Skin epidermis (tissue), 12 donors: ENCODE results near the gene VWCE.

Experiments
- H3K27ac ChIP-seq, 21 experiments: fragments of 200-600 bp; sonication (generic) in 11 of 21; one replicate each; pipeline ENCODE4 v1.5.0; 2020; ENCODE audit warnings: mild to moderate bottlenecking in 3 of 21, inconsistent platforms in 2 of 21, moderate library complexity in 2 of 21
- H3K4me3 ChIP-seq, 7 experiments: fragments of 200-600 bp; sonication (generic) in 2 of 7; one replicate each; pipeline ENCODE4 v1.5.0; 2020; ENCODE audit warnings: inconsistent platforms in 2 of 7, mild to moderate bottlenecking in 2 of 7, moderate library complexity in 1 of 7

VWCE gene

DNA sequence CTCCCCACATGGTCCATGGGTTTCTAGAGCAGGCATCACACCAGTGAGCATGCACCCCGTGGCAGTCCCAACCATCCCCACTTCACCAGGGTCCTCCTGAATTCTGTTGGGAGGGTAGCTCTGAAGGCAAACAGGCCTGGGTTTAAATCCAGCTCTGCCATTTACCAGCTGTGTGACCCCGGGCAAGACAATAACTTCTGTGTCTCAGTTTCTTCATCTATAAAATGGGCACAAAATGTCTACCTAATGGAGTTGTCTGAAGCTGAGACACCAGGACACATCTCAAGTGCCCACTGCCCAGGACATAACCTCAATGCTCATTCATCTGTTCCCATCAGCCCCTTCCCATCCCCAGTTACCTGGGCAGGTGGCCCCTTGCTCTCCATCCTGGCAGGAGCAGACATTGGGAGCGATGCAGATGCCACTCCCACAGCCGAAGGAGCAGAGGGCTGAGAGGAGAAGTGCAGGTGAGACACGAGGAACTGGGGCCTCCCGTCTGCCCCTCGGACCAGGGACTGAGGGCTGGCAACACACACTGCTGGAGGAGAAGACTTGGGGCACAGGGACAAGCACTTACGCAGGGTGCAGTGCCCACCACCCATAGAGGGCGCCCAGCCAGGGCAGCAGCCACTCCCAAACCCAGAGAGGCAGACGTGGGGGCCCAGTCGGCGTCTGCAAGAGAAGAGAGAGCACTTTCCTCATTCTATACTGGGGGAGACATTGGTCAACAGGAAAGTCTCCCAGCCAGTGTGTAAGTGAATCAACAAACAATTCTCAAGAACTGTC lies 4.0 kb downstream of the VWCE start:
- H3K27ac ChIP-seq, result no peak overlapping the region
- H3K4me3 ChIP-seq, result no peak overlapping the region

DNA sequence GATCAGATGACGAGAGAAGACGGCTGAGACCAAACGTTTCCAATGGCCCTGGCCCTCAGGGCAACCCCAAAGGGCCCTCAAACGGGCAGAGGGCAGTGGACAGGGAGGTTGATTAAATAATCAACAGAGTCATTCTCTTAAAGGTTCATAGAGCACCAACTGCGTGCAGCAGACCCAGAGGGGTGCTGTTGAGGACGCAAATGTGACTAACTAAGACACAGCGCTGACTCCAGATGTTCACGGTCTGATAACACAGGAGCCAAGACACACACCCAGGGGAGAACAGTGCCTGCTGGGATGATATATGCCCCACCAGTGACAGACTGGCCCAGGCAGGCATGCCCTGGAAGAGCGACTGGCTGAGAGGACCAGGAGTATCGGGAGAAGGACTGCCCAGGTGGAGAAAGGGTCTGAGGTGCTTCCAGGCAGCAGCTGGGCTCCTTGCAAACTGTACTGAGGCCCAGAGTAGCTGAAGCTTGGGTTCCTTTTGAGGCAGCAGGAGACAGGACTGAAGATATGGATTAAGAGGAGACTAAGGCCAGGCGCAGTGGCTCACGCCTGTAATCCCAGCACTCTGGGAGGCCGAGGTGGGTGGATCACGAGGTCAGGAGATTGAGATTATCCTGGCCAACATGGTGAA lies 7.7 kb downstream of the VWCE start:
- Histone ChIP-seq H3K27ac (no peak overlapping the region), H3K4me3 (no peak overlapping the region)

DNA sequence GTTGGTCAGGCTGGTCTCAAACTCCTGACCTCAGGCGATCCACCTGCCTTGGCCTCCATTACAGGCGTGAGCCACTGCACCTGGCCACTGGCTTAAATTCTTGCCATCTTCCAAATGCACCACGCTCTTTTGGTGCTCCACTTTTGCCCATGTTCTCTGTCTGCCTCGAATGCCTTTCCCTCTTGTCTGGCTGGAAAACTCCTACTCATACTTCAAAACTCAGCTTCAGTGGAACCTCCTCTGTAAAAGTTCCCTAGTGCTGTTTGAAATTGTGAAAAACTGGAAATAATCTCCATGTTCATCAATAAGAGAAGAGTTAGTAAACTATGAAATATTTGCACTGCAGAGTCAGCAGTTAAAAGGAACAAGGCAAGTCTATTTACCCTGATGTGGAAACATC lies 11.5 kb downstream of the VWCE start:
- no peak overlapping the region for H3K4me3 ChIP-seq
- no peak overlapping the region for H3K27ac ChIP-seq

DNA sequence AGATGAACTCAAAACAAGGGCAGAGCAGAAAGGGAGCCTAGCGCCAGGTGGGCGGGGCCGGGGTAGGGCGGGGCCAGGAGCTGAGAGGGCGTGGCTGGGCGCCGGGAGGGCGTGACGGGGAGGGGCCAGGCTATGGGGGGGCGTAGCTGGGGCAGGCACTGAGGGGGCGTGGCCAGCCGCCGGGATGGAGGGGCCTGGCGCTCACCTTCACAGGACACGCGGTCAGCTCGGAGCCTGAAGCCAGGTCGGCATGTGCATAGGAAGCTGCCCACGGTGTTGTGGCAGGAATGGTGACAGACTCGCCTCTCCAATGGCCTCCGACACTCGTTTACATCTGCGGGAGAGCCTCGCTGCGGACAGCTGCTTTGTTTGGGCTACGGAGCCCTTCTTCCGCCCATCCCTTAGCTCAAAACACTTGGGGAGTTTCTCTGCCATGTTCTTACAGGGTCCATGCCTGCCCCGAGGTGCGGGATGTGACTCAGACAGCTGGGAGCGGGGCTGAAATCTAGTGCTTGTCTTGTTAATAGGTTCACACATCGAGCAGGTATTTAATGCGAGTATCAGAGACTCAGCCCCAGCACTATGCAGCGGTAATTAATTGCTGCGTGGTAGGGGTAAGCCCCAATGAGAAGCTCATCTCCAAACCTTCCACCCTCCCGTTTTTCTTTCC lies 13.4 kb downstream of the VWCE start:
- Histone ChIP-seq H3K4me3 (peak overlapping the region in 3 of 7 experiments; percentile 4 to 29 (median 21)), H3K27ac (no peak overlapping the region)

DNA sequence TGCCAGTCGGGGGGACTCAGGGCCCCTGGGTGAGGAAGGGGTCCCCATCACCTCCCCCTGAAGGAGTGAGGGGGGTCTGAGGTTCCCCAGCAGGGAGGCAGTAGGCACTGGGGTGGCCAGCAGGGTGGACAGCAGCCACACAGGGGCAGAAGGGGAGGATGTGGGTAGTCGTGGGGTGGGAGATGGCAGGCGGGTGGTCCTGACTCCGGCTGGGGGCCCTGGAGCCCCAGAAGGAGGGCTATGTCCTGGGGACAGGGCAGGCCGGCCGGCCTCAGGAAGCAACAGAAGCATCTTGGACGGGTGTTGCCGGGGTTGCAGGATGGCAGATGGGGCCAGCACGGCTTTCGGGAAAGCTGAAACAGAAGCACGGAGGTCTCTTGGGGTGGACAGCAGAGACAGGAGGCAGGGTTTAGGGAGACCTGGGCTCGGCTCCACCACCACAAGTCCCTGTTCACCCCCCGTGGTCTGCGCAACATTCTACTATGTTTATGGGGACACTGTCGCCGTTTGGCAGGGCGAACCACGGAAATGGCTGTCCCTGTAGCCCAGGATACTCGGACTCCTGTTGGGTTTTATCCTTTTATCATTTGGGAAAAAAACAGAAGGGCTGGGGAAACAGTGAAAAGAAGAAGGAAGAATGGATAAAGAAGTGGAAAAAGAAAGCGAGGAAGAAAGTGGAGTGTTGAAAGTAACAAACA lies 14.1 kb downstream of the VWCE start:
- Histone ChIP-seq H3K4me3 (no peak overlapping the region), H3K27ac (no peak overlapping the region)

DNA sequence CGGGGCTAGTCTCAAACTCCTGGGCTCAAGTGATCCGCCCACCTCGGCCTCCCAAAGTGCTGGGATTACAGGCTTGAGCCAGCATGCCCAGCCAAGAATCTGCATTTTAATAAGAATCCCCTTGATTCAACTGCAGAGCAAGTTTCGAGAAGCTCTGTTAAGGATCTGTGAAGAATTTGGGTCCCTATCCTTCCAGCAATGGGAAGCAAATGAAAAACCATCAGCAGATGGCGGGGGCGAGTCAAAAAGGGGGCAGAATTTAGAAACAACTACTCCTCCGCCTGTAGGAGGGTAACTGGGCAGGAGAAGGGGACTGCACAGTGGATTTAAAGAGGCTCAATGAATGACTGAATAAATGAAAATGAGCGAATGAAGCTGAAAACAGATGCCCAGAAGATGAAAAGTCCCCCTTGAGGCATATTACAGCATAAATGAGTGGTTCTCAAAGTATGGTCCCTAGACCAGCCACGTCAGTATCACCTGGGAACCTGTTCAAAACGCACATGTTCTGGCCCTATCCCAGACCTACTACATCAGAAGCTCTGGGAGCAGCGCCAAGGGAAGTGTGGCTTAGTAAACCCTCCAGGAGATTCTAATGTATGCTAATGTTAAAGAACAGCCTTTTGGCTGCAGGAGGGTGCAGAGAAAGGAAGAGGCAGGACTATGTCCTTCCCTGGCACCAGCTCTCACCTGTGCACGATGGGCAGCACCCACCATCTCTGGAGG lies 15.0 kb downstream of the VWCE start:
- H3K27ac ChIP-seq, result no peak overlapping the region

DNA sequence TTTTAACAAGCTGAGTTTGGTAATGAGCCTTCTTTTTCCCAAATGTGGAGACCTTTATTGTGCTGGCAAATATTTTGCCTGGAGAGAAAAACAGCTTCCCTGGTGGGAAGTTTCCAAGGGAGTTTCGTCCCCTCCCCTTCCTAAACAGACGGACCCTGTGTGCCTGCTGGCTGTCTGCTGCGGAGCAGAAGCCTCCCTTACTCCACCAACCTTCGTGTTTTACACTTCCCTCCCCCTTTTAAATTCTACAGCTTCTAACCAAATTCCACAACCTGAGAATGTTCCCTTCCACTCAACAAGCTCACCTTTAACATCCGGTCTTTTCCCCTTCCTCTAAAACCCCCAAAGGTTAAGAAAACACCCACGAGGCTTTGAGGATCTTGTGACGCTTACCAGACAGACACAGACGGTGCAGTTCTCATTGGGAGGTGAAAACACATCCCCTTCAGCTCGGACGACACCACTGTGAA lies 17.1 kb downstream of the VWCE start:
- Histone ChIP-seq H3K27ac (no peak overlapping the region), H3K4me3 (no peak overlapping the region)

More for the DNA sequence above, 15.0 kb downstream of the VWCE start:
- H3K4me3 ChIP-seq, result no peak overlapping the region

DNA sequence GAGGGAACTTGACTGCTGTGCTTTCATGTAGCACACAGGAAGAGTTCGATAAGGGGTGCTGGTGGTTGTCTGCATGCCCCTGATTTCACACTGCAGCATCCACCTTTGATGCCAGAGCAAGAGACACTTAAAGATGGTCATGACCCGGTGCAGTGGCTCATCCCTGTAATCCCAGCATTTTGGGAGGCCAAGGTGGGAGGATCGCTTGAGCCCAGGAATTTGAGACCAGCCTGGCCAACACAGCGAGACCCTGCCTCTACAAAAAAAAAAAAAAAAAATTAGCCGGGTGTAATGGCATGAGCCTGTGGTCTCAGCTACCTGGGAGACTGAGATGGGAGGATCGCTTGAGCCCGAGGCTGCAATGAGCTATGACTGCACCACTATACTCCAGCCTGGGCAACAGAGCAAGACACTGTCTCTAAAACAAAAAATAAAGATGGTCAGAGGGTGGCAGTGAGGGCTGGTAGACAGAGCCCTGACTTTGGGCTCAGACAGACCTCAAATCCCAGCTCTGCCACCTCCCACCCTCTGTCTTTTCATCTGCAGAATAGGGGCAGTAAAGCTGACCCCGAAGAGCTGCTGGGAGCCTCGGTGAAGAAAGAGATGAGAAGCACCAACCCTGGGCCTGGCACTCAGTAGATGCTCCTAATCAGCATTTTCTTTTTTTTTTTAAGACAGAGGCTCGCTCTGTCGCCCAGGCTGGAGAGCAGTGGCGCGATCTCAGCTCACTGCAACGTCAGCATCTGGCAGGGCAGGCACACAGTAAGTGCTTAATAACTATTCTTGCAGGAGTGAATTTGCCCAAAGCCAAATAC lies 17.7 kb downstream of the VWCE start:
- H3K27ac ChIP-seq, result no peak overlapping the region
- H3K4me3 ChIP-seq, result no peak overlapping the region

DNA sequence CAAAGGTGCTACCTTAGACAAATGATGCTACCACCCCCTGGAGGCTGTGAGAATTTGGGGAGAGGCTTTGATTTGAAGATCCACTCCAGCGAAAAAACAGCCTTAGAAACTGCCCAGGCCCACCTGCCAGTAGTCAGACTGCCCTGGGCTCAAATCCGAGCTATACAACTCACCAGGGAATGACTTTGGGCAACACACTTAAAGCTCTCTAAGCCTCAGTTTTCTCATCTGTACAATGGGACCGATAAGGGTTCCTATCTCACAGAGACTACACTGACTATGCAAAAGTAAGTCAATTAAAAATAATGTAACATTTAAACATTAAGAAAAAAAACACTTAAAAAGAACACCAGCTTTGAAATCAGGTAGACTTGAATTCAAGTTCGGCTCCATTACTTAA lies 19.9 kb downstream of the VWCE start:
- Histone ChIP-seq H3K27ac (no peak overlapping the region), H3K4me3 (no peak overlapping the region)

DNA sequence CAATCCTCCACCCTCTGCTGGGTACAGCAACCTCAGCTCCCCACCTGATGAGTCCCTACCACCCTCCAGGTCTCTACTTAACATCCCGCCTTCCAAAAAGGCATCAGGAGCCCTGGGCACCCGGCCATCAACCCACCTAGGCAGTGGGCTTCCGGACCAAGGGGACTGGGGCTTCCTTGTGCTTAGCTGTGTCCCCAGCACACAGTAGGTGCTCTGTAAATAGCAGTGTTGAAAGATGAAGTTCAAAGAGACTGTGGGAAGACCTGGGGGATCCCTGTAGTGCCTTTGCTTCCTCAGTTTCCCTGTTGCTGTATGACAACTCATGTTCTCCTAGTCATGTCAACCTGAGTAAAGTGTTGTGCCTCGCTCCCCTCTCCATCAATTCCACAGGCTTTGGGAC lies 21.0 kb downstream of the VWCE start:
- no peak overlapping the region for H3K27ac ChIP-seq
- H3K4me3 ChIP-seq, result no peak overlapping the region

DNA sequence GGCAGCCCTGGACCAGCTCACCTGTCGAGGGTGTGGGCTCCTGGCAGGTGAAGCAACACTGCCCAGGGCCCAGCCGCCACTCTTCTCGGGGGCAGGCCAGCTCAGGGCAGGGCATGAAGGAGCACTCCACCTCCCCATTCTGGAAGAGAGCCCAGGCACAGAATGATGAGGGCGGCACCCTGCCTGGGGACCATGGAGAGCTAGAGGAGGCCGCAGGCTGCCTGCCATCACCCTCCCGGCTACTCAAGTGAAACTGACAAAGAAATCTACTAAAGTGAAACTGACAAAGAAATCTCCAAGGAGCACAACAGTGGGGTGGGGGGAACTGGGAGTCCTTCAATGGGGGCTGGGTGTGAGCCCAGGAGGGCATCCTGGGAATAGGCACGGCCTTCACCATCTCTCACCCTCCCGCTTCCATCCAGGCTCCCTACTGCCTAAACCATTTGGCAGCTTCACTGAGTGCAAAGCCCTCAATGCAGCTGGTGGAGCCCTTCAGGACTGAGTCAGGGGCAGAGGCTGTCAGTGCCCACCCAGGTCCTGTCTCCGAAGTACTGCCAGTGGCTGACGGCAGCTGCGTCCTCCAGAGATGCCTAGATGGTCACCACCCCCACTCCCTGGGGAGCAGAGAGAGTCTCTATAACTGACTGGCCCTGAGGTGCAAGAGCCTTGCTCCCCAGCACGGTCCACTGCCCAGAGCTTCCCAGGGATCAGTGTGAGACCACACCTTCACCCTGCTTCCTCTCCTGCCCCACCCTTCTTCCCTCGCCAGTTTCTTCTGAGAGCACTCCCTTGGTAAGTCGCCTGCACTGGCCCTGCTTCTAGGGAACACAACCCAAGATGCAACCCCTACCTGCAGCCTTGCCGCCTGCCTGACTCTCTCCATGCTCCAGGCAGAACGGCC lies 21.7 kb downstream of the VWCE start:
- H3K27ac ChIP-seq, result no peak overlapping the region

DNA sequence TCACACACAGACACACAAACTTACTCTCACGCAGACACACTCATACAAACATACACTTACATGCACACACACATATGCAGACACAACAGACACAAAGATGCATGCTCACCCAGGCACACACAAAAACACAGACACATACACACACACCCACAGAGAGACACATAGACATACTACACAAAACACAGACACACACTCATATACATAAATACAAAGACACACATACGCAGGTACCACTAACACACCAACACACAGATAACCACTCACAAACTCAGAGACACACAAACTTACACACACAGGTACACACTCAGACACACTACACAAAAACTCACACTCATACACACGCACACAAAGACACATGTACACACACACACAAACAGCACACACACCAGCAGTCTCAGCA lies 22.4 kb downstream of the VWCE start:
- H3K27ac ChIP-seq, result no peak overlapping the region
- H3K4me3 ChIP-seq, result no peak overlapping the region

More for the DNA sequence above, 21.7 kb downstream of the VWCE start:
- no peak overlapping the region for H3K4me3 ChIP-seq

DNA sequence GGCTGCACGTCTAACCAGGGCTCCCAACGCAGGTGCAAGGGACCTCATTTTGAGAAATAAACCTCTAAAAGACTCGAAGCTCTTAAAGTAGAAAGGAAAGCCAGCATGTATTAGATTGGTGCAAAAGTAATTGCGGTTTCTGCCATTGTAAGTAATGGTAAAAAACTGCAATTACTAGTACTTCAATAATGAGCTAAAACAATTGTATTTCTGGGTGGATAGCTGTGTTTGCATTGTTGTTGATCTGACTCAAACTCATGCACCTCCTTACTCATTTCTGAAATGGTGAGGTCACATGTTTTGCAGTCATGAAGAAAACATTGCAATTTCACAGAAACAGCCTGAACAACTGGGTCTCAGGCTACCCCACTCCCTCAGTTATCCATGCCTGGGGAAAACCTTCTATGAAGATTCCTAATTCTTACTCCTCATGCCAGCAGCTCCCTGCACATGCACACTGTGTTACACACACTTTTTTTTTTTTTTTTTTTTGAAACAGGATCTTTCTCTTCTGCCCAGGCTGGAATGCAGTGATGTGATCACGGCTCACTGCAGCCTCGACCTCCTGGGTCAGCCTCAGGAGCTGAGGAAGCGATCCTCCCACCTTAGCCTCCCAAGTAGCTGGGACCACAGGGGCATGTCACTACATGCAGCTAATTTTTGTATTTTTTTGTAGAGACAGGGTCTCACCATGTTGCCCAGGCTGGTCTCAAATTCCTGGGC lies 24.6 kb downstream of the VWCE start:
- Histone ChIP-seq H3K27ac (no peak overlapping the region), H3K4me3 (no peak overlapping the region)

DNA sequence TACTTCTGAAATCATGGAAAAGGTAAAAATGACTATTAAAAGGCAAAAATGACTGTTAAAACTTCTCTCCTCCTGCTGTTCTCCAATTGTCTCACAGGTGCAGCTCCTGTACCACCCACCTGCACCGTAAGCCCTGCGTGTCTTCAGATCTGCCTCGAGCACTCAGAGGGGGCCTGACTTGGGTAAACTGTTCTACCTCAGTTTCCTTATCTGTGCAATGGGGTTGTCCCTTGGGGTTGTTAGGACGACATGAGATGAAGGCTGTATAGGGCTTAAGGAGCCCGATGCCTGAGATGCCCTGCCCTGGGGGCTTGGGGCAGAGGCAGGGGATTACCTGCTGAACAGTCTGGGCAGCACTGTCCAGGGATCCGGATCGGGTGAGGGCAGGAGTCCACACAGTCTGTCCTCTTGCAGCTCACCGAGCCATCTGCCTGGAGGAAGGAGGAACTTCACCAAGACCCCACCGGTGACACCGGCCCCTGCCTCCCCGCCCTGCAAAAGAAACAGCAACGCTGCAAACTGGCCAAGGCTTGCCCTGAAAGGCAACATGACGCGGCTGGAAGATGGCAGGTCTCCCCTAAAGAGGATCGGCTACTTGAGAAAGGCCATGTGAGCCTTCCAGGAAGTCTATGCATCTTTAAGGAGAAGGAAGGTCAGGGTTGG lies 26.4 kb downstream of the VWCE start:
- no peak overlapping the region for H3K4me3 ChIP-seq
- peak overlapping the region in 1 of 21 experiments; percentile 25 for H3K27ac ChIP-seq

DNA sequence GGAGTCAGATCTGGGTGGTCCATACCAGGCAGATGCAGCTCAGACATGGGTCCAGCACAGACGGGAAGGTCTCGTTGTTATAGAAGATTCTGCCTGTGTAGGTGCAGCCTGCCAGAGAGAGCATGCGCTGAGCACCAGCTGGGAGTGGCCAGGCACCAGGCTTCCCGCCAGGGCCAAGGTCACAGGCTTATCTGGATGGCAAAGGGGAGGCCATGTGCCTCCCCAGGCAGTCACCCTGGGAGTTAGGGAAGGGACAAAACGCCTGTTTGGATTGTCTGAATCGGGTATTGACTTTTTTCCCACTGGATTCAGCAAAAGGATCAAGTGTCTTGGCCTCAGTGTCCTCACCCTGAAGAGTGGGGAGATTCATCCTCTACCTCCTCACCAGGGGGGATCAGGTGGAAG lies 27.7 kb downstream of the VWCE start:
- Histone ChIP-seq H3K27ac (no peak overlapping the region), H3K4me3 (no peak overlapping the region)

DNA sequence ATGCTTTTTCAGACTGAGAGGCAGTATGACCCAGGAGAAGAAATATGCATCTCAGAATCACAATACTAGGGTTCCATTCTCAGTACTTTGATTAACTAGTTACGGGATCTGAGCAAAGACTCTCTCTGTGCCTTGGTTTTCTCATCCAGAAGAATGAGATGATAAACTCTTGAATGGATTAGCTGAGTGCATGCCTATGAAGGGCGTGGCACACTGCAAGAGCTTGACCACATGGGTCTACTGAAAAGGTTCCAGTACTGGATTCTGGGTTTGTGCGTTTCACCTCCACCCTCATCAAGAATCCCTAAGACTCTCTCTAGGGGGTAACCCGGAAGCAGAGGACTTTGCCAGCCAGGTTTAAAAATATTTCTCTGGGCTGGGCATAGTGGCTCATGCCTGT lies 28.5 kb downstream of the VWCE start:
- no peak overlapping the region for H3K4me3 ChIP-seq
- H3K27ac ChIP-seq, result no peak overlapping the region

DNA sequence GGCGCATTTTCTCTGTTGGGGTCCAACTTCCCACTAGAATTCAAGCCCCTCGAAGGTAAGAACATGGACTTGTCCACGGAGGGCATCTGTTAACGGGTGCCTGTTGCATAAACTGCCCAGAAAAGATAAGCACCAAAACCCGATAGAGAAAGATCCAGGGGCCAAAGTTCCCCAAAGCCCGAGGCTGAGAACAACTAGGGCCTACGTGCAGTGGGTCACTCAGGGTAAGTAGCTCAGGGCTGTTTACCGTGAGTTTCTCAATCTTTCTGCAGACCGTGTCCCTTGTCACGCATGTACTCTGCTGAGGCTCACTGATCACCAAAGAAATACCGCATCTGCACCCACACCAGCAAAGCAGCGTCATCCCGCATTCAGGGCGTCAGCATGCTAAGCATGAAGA lies 29.8 kb downstream of the VWCE start:
- Histone ChIP-seq H3K27ac (no peak overlapping the region), H3K4me3 (no peak overlapping the region)
